Neural progenitor cell (in vitro differentiated cells): ENCODE data around the gene RPS6KA5. TPM values are rescaled to one million over a fixed set of nuclear protein-coding genes. Genes with fewer than 3 reads are reported as not detected.

Experiments used
- DNase-seq: peaks from one replicate; pipeline ENCODE4 v3.0.0-alpha.2; 2016; ENCODE audit warnings: low spot score
- H2AFZ ChIP-seq: fragments of 200-600 bp; sonication (generic); replicated peaks from 2 replicates; pipeline ENCODE4 v1.6.1; 2016; ENCODE audit warnings: antibody characterized with exemption
- H3F3A ChIP-seq: fragments of 200-600 bp; sonication (generic); 2 replicates; pipeline ENCODE4 v1.6.1; 2016; ENCODE audit warnings: antibody characterized with exemption, low read depth
- H3K27ac ChIP-seq: fragments of 200-600 bp; sonication (generic); 2 replicates; pipeline ENCODE4 v1.5.1; 2016; ENCODE audit warnings: mild to moderate bottlenecking
- H3K27me3 ChIP-seq: fragments of 200-600 bp; sonication (generic); 2 replicates; pipeline ENCODE4 v1.6.1; 2016; ENCODE audit warnings: mild to moderate bottlenecking, moderate library complexity
- H3K36me3 ChIP-seq: fragments of 200-600 bp; sonication (generic); 2 replicates; pipeline ENCODE4 v1.5.1; 2016
- H3K4me1 ChIP-seq: fragments of 200-600 bp; sonication (generic); 2 replicates; pipeline ENCODE4 v1.6.1; 2016; ENCODE audit warnings: mixed run types
- H3K4me2 ChIP-seq: fragments of 200-600 bp; sonication (generic); 2 replicates; pipeline ENCODE4 v1.6.1; 2016
- H3K4me3 ChIP-seq: fragments of 200-600 bp; sonication (generic); 2 replicates; pipeline ENCODE4 v1.5.1; 2016
- H3K79me2 ChIP-seq: fragments of 200-600 bp; sonication (generic); 2 replicates; pipeline ENCODE4 v1.6.1; 2016; ENCODE audit warnings: low read depth
- H3K9ac ChIP-seq: fragments of 200-600 bp; sonication (generic); 2 replicates; pipeline ENCODE4 v1.6.1; 2016
- H3K9me3 ChIP-seq: fragments of 200-600 bp; sonication (generic); 2 replicates; pipeline ENCODE4 v1.5.1; 2016; ENCODE audit warnings: low read depth
- H4K20me1 ChIP-seq: fragments of 200-600 bp; sonication (generic); 2 replicates; pipeline ENCODE4 v1.6.1; 2016; ENCODE audit warnings: low read depth
- H3K27ac Mint-ChIP-seq: 3 replicates; pipeline ENCODE4 v1.8.0; 2021; ENCODE audit warnings: mixed read lengths
- H3K27me3 Mint-ChIP-seq: 2 replicates; pipeline ENCODE4 v1.8.0; 2022; ENCODE audit warnings: low read depth, mild to moderate bottlenecking, inconsistent platforms, moderate library complexity, mixed read lengths; ENCODE audit not compliant: insufficient read depth
- H3K36me3 Mint-ChIP-seq: 3 replicates; pipeline ENCODE4 v1.8.0; 2021; ENCODE audit warnings: mixed read lengths
- H3K4me1 Mint-ChIP-seq: 3 replicates; pipeline ENCODE4 v1.8.0; 2021; ENCODE audit warnings: mixed read lengths
- H3K4me3 Mint-ChIP-seq: 3 replicates; pipeline ENCODE4 v1.8.0; 2021; ENCODE audit warnings: mild to moderate bottlenecking, moderate library complexity, mixed read lengths
- H3K9me3 Mint-ChIP-seq: 3 replicates; pipeline ENCODE4 v1.8.0; 2020; ENCODE audit warnings: mixed read lengths
- EZH2 ChIP-seq: fragments of 200-600 bp; sonication (generic); IDR thresholded peaks from 2 replicates; pipeline ENCODE4 v1.6.1; 2017; ENCODE audit warnings: antibody characterized with exemption, mild to moderate bottlenecking, moderate library complexity
- EZH2phosphoT487 ChIP-seq: fragments of 200-600 bp; sonication (generic); IDR thresholded peaks from 2 replicates; pipeline ENCODE4 v1.6.1; 2017; ENCODE audit warnings: antibody characterized with exemption
- small RNA-seq: library from RNA; depleted of rRNA; stranded (forward); fragments of <200 nt; gene quantifications from one replicate; pipeline ENCODE3, GENCODE V24; 2015
- total RNA-seq: library from RNA; depleted of rRNA; stranded (reverse); fragments of >200 nt; gene quantifications from 2 replicates; pipeline ENCODE4 v1.2.3, GENCODE V29; 2015; ENCODE audit warnings: low replicate concordance
- TF ChIP-seq, protein P1 (sequence below): fragments of 200-600 bp; sonication (generic); IDR thresholded peaks from 2 replicates; pipeline ENCODE4 v1.5.1; 2017; ENCODE audit warnings: antibody characterized with exemption, mild to moderate bottlenecking

Gene RPS6KA5
- total RNA-seq, 1 donor from 2014 or later: 8.3 TPM

GRCh38 chr14:90803249-90803648 lies 257.2 kb downstream of the RPS6KA5 start:
- Histone ChIP-seq H4K20me1 (no peaks in the 10 kb centered on the region), H2AFZ (no peak overlapping the region), H3K27ac (no peak overlapping the region), H3K27me3 (no peaks in the 10 kb centered on the region), H3F3A (no peaks in the 10 kb centered on the region), H3K4me2 (no peak overlapping the region), H3K4me3 (no peak overlapping the region), H3K36me3 (no peaks in the 10 kb centered on the region), H3K9me3 (no peaks in the 10 kb centered on the region), H3K9ac (no peak overlapping the region), H3K4me1 (no peaks in the 10 kb centered on the region), H3K79me2 (no peaks in the 10 kb centered on the region)
- TF ChIP-seq EZH2 (no peak), EZH2phosphoT487 (no peak)
- TF ChIP-seq, protein P1, sequence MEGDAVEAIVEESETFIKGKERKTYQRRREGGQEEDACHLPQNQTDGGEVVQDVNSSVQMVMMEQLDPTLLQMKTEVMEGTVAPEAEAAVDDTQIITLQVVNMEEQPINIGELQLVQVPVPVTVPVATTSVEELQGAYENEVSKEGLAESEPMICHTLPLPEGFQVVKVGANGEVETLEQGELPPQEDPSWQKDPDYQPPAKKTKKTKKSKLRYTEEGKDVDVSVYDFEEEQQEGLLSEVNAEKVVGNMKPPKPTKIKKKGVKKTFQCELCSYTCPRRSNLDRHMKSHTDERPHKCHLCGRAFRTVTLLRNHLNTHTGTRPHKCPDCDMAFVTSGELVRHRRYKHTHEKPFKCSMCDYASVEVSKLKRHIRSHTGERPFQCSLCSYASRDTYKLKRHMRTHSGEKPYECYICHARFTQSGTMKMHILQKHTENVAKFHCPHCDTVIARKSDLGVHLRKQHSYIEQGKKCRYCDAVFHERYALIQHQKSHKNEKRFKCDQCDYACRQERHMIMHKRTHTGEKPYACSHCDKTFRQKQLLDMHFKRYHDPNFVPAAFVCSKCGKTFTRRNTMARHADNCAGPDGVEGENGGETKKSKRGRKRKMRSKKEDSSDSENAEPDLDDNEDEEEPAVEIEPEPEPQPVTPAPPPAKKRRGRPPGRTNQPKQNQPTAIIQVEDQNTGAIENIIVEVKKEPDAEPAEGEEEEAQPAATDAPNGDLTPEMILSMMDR: no peak
- no peak for DNase-seq
- H3K27ac Mint-ChIP-seq: no peak overlapping the region
- H3K9me3 Mint-ChIP-seq: no peaks in the 10 kb centered on the region
- H3K4me3 Mint-ChIP-seq: no peak overlapping the region
- peaks cover 10% of the 10 kb centered on the region for H3K27me3 Mint-ChIP-seq
- H3K4me1 Mint-ChIP-seq: peaks cover 29% of the 10 kb centered on the region
- peaks cover 2% of the 10 kb centered on the region for H3K36me3 Mint-ChIP-seq

GRCh38 chr14:90799420-90799819 lies 261.0 kb downstream of the RPS6KA5 start:
- H3K36me3 ChIP-seq: no peaks in the 10 kb centered on the region
- H4K20me1 ChIP-seq: no peaks in the 10 kb centered on the region
- H3K36me3 Mint-ChIP-seq: peaks cover 4% of the 10 kb centered on the region
- peaks cover 3% of the 10 kb centered on the region for H3K9me3 Mint-ChIP-seq
- no peaks in the 10 kb centered on the region for H3F3A ChIP-seq
- H3K9me3 ChIP-seq: no peaks in the 10 kb centered on the region
- H3K27me3 ChIP-seq: no peaks in the 10 kb centered on the region
- DNase-seq: no peak
- no peaks in the 10 kb centered on the region for H3K4me1 ChIP-seq
- peaks cover 27% of the 10 kb centered on the region for H3K4me1 Mint-ChIP-seq
- H3K4me3 ChIP-seq: no peak overlapping the region
- H3K79me2 ChIP-seq: no peaks in the 10 kb centered on the region
- peaks cover 4% of the 10 kb centered on the region for H3K27me3 Mint-ChIP-seq
- H3K27ac ChIP-seq: no peak overlapping the region
- TF ChIP-seq EZH2 (no peak), EZH2phosphoT487 (no peak)
- TF ChIP-seq, protein P1: no peak
- H3K27ac Mint-ChIP-seq: no peak overlapping the region
- no peak overlapping the region for H3K9ac ChIP-seq
- H2AFZ ChIP-seq: no peak overlapping the region
- no peak overlapping the region for H3K4me2 ChIP-seq
- no peak overlapping the region for H3K4me3 Mint-ChIP-seq

DNA sequence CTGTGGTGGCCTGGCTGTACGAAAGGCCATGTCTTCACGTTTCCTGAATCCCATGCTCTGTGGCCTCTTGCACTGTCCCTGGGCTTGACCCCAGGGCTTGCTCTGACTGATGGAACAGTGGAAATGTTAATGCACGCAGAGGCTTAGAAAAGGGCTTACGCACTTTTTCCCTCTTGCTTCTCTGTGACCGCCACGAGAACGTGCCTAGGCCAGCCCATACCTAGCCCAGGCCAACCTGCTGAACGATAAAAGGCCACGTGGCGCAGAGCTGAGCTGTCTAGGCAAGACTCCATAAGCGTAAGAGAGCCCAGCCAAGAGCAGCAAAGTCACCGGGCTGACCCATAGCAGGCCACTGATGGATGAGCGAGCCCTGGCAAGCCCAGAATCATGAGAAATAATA lies 262.5 kb downstream of the RPS6KA5 start:
- H3K4me1 ChIP-seq: no peaks in the 10 kb centered on the region
- Mint-ChIP-seq H3K9me3 (peaks cover 3% of the 10 kb centered on the region), H3K4me1 (peaks cover 18% of the 10 kb centered on the region), H3K27me3 (peaks cover 4% of the 10 kb centered on the region), H3K36me3 (peaks cover 4% of the 10 kb centered on the region), H3K27ac (no peak overlapping the region), H3K4me3 (no peak overlapping the region)
- no peaks in the 10 kb centered on the region for H3K9me3 ChIP-seq
- no peak overlapping the region for H3K4me3 ChIP-seq
- no peak overlapping the region for H3K27ac ChIP-seq
- no peak for DNase-seq
- TF ChIP-seq EZH2 (no peak), EZH2phosphoT487 (no peak)
- TF ChIP-seq, protein P1: no peak
- H4K20me1 ChIP-seq: no peaks in the 10 kb centered on the region
- no peaks in the 10 kb centered on the region for H3F3A ChIP-seq
- H3K36me3 ChIP-seq: no peaks in the 10 kb centered on the region
- no peaks in the 10 kb centered on the region for H3K79me2 ChIP-seq
- H3K4me2 ChIP-seq: no peak overlapping the region
- H3K27me3 ChIP-seq: no peaks in the 10 kb centered on the region
- H2AFZ ChIP-seq: no peak overlapping the region
- no peak overlapping the region for H3K9ac ChIP-seq

Small RNA genes lying within 50 kb of the gene (small RNA-seq; reads per million reads assigned to genes)
- gene RNU7-30P: not detected

Other genes with a start within 250 kb of the RPS6KA5 start
- 19.0 and 20.6 TPM in 2 replicates for gene TTC7B, start 244.2 kb downstream of the RPS6KA5 start, total RNA-seq
- gene DGLUCY, start 53.4 kb upstream of the RPS6KA5 start, total RNA-seq: 17.0 and 47.2 TPM in 2 replicates
- gene GPR68, start 184.1 kb upstream of the RPS6KA5 start, total RNA-seq: 0.84 TPM in 1 of 2 replicates, not detected in the other